Erythroblast (primary cell): Measurements from ENCODE around the gene KCNMA1.

Experiments used
- GATA1 ChIP-seq: IDR thresholded peaks from 2 replicates; pipeline ENCODE4 v1.6.1; 2011; ENCODE audit warnings: low read depth, mild to moderate bottlenecking, control low read depth, low read length, moderate library complexity
- POLR2A ChIP-seq: IDR thresholded peaks from 2 replicates; pipeline ENCODE4 v1.6.1; 2011; ENCODE audit warnings: mild to moderate bottlenecking, low read length

DNA sequence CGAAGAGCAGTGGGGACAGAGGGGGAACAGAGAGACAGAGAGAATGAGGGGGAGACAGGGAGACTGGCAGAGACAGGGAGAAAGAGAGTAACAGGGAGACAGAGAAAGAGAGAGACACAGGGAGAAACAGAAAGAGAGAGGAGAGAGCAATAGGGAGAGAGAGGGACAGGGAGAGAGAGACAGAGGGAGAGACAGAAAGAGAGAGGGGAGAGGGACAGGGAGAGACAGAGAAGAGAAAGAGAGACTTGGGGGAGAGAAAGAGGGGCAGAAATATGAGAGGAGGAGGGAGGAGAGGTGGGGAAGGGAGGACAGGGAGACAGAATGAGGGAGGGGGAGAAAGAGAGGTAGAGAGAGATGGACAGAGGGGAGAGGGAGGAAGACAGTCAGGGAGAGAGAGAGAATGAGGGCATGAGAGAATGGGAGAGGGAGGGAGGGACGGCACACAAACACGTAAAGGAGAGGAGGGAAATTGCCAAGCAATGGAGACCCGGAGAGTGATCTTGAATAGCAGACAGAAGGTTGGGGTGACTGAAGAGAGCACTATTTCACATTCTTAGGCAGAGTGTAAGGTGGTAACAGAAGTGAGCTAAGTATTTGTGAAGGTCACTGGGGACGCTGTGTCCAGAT, 33.3 kb upstream of the KCNMA1 start:
- TF ChIP-seq POLR2A (no peak), GATA1 (no peak)
